Astrocyte (in vitro differentiated cells and primary cell): ENCODE data around the gene SPATA20. TPM values are rescaled to one million over a fixed set of nuclear protein-coding genes. Genes with fewer than 3 reads are reported as not detected.

ENCODE experiments used
- DNase-seq: peaks from one replicate; pipeline ENCODE4 v3.0.0-alpha.2; 2010; ENCODE audit warnings: low read depth
- FAIRE-seq: peaks from 2 replicates; lab custom pipeline; 2011; peaks lifted over from hg19 to GRCh38; lab: Jason Lieb, UNC
- H2AFZ ChIP-seq: 2 replicates; pipeline ENCODE4 v1.6.0; 2012; ENCODE audit warnings: low read depth, low read length, inconsistent platforms
- H3K27ac ChIP-seq: 2 replicates; pipeline ENCODE4 v1.5.1; 2011; ENCODE audit warnings: low read depth, low read length, inconsistent platforms
- H3K27me3 ChIP-seq: 2 replicates; pipeline ENCODE4 v1.6.0; 2011; ENCODE audit warnings: low read length, inconsistent platforms; ENCODE audit not compliant: insufficient read depth
- H3K36me3 ChIP-seq: 2 replicates; pipeline ENCODE4 v1.5.1; 2011; ENCODE audit warnings: low read length, inconsistent platforms; ENCODE audit not compliant: insufficient read depth
- H3K4me1 ChIP-seq: 2 replicates; pipeline ENCODE4 v1.5.1; 2011; ENCODE audit warnings: low read length, inconsistent platforms; ENCODE audit not compliant: insufficient read depth
- H3K4me2 ChIP-seq: 2 replicates; pipeline ENCODE4 v1.6.0; 2012; ENCODE audit warnings: low read length, inconsistent platforms
- H3K4me3 ChIP-seq: 2 replicates; pipeline ENCODE4 v1.5.1; 2011; ENCODE audit warnings: low read depth, mild to moderate bottlenecking, low read length, inconsistent platforms; ENCODE audit not compliant: insufficient read depth
- H3K79me2 ChIP-seq: 2 replicates; pipeline ENCODE4 v1.6.0; 2012; ENCODE audit warnings: mild to moderate bottlenecking, low read length, inconsistent platforms; ENCODE audit not compliant: insufficient read depth
- H3K9ac ChIP-seq: 2 replicates; pipeline ENCODE4 v1.6.0; 2012; ENCODE audit warnings: mild to moderate bottlenecking, low read length, inconsistent platforms
- H3K9me3 ChIP-seq: 2 replicates; pipeline ENCODE4 v1.5.1; 2012; ENCODE audit warnings: low read depth, mild to moderate bottlenecking, low read length, inconsistent platforms; ENCODE audit not compliant: insufficient read depth
- H4K20me1 ChIP-seq: 2 replicates; pipeline ENCODE4 v1.6.0; 2012; ENCODE audit warnings: low read length, inconsistent platforms; ENCODE audit not compliant: insufficient read depth
- H3K27ac Mint-ChIP-seq: one replicate; pipeline ENCODE4 v1.8.0; 2021; ENCODE audit warnings: mild to moderate bottlenecking, mixed read lengths; ENCODE audit not compliant: unreplicated experiment
- H3K27me3 Mint-ChIP-seq: one replicate; pipeline ENCODE4 v1.8.0; 2021; ENCODE audit warnings: low read depth, mixed read lengths; ENCODE audit not compliant: unreplicated experiment
- H3K36me3 Mint-ChIP-seq: one replicate; pipeline ENCODE4 v1.8.0; 2021; ENCODE audit warnings: low read depth, mixed read lengths; ENCODE audit not compliant: unreplicated experiment
- H3K4me1 Mint-ChIP-seq: one replicate; pipeline ENCODE4 v1.8.0; 2021; ENCODE audit warnings: low read depth, mixed read lengths; ENCODE audit not compliant: unreplicated experiment
- H3K4me3 Mint-ChIP-seq: one replicate; pipeline ENCODE4 v1.8.0; 2021; ENCODE audit warnings: mild to moderate bottlenecking, moderate library complexity, mixed read lengths; ENCODE audit not compliant: unreplicated experiment
- H3K9me3 Mint-ChIP-seq: one replicate; pipeline ENCODE4 v1.8.0; 2021; ENCODE audit warnings: mild to moderate bottlenecking, mixed read lengths; ENCODE audit not compliant: unreplicated experiment
- CTCF ChIP-seq: IDR thresholded peaks from 2 replicates; pipeline ENCODE4 v1.5.1; 2011; ENCODE audit warnings: low read depth, mild to moderate bottlenecking, inconsistent platforms, low read length, moderate library complexity; ENCODE audit not compliant: insufficient read depth
- EZH2 ChIP-seq: IDR thresholded peaks from 2 replicates; pipeline ENCODE4 v1.6.1; 2012; ENCODE audit warnings: mild to moderate bottlenecking, low read length, inconsistent platforms; ENCODE audit not compliant: insufficient read depth
- total RNA-seq: library from RNA; stranded (reverse); gene quantifications from 2 replicates; pipeline ENCODE4 v1.2.1, GENCODE V29; 2021

Gene SPATA20
- total RNA-seq, 1 donor from 2014 or later: 32.0 TPM

DNA sequence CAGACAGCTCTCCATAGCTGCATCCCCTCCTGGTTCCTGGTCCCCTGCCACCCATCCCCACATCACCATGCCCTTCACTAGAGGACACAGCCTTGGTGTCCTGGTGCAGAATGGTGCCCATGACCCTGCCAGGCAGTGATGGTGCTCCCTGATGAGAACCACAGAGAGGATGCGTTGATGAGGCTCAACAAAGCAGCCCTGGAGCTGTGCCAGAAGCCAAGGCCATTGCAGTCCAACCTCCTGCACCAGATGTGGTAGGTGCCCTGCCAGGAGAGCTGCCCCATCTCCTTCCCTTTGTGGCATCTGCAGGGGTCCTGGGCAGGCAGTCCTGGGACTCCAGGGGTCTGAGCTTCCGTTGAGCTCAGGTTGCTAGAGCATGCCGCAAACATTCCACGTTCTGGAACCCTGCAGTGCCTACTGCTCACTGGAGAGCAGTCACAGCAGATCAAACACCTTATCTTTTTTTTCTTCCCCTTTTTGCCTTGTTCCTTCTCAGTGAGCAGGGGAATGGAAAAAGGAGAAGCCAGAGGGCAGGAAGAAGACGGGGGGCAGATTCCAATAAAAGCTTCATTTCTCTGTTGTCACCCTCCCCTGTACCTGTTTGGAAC is 19.7 kb upstream of the SPATA20 start:
- DNase-seq (no peak), FAIRE-seq (no peak)
- Histone ChIP-seq H3K9ac (no peak overlapping the region), H3K4me1 (no peaks in the 10 kb centered on the region), H3K27me3 (peaks cover 9% of the 10 kb centered on the region), H3K9me3 (no peaks in the 10 kb centered on the region), H4K20me1 (no peaks in the 10 kb centered on the region), H3K36me3 (no peaks in the 10 kb centered on the region), H3K27ac (no peak overlapping the region), H2AFZ (no peak overlapping the region), H3K79me2 (no peaks in the 10 kb centered on the region), H3K4me3 (no peak overlapping the region), H3K4me2 (no peak overlapping the region)
- Mint-ChIP-seq H3K27me3 (peaks cover 56% of the 10 kb centered on the region), H3K4me3 (no peak overlapping the region), H3K36me3 (no peaks in the 10 kb centered on the region), H3K9me3 (peaks cover 4% of the 10 kb centered on the region), H3K4me1 (peaks cover 2% of the 10 kb centered on the region), H3K27ac (no peak overlapping the region)
- no peak for TF ChIP-seq EZH2
- TF ChIP-seq CTCF: no peak

DNA sequence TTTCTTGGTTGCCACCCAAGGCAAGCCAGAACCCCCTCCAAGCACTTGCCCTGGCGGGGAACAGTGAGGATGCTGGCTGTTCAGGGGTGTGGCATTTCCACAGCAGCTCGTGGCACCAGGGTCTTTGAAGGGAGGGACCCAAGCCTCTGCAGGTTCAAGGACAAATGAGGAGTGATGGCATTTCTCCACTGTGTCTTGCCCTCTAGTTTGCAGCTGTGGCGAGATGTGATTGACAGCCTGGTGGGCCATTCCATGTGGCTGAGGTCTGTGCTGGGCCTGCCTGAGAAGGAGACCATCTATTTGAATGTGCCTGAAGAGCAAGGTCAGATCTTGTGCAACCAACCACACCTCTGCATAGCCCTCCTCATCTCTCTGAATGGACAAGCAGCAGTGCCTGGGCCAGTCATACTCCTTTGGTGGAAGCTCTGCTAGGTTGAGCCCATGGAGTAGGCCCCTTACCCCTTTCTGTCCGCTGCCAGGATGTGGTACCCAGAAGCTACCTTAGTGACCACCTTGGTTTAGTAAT is 19.0 kb upstream of the SPATA20 start:
- Histone ChIP-seq H4K20me1 (no peaks in the 10 kb centered on the region), H3K27ac (no peak overlapping the region), H3K4me2 (no peak overlapping the region), H3K79me2 (no peaks in the 10 kb centered on the region), H3K27me3 (peaks cover 17% of the 10 kb centered on the region), H3K4me3 (no peak overlapping the region), H2AFZ (no peak overlapping the region), H3K4me1 (no peaks in the 10 kb centered on the region), H3K36me3 (no peaks in the 10 kb centered on the region), H3K9ac (no peak overlapping the region), H3K9me3 (no peaks in the 10 kb centered on the region)
- DNase-seq (no peak), FAIRE-seq (no peak)
- Mint-ChIP-seq H3K4me1 (peaks cover 2% of the 10 kb centered on the region), H3K9me3 (peaks cover 4% of the 10 kb centered on the region), H3K27me3 (peaks cover 60% of the 10 kb centered on the region), H3K4me3 (no peak overlapping the region), H3K36me3 (no peaks in the 10 kb centered on the region), H3K27ac (no peak overlapping the region)
- TF ChIP-seq CTCF (no peak), EZH2 (no peak)

- no peak for FAIRE-seq
- Mint-ChIP-seq H3K27ac (no peak overlapping the region), H3K4me3 (no peak overlapping the region)
Measured at GRCh38 chr17:50529849-50530248, 17.1 kb upstream of the SPATA20 start.

More at GRCh38 chr17:50529849-50530248, 17.1 kb upstream of the SPATA20 start:
- Histone ChIP-seq H3K27ac (no peak overlapping the region), H3K27me3 (peaks cover 21% of the 10 kb centered on the region), H3K36me3 (no peaks in the 10 kb centered on the region), H4K20me1 (no peaks in the 10 kb centered on the region), H3K4me2 (no peak overlapping the region), H3K79me2 (no peaks in the 10 kb centered on the region), H2AFZ (no peak overlapping the region), H3K4me1 (peaks cover 11% of the 10 kb centered on the region), H3K9me3 (no peaks in the 10 kb centered on the region), H3K9ac (no peak overlapping the region), H3K4me3 (no peak overlapping the region)
- TF ChIP-seq CTCF: no peak
- TF ChIP-seq EZH2: no peak
- Mint-ChIP-seq H3K36me3 (no peaks in the 10 kb centered on the region), H3K9me3 (peaks cover 6% of the 10 kb centered on the region), H3K4me1 (peaks cover 10% of the 10 kb centered on the region), H3K27me3 (peaks cover 66% of the 10 kb centered on the region)
- no peak for DNase-seq
